Measurements from ENCODE around the gene SLC35A4. TPM values are rescaled to one million over a fixed set of nuclear protein-coding genes. Genes with fewer than 3 reads are reported as not detected.

SLC35A4 gene
- total and polyA plus RNA-seq, 3 donors from 2014 or later: 84.3 to 105 (median 97.0) TPM

DNA sequence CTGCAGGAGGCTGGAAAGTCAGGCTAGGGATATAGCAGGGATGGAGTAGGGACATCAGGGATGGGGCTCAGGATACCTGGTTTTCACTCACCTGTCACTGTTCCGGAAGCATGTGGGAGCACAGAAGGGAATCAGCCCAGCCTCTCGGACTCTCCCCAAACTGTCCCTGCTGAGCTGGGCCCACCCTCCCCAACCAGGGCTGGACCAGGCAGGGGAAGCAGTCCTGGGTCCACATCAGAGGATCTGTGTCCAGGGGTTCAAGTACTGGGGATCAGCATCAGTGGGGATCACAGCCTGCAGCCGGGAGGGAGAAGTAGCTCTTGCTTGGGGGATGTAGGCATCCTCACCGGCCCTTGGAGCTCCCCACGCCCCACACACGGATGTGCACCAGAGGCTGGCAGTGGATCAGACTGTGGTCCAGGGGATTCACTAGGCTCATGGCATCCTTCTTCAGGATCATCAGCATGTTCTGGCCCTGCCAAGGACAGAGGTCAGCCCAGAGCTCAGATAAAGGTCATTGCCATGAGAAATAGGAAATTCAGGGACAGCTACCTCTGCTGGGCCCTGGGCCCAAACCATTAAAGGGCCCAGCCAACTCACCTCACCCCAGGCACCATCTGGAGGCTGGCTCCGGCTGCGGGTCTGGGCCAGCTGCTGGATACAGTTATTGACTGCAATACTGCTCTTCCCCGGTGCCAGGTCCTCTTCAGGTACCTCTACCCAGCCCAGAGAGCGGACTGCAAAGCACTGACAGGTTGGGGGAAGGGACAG, 2.7 kb upstream of the SLC35A4 start:
- no peak for DNase-seq
- H3K27ac ChIP-seq: no peak overlapping the region
- H3K27me3 ChIP-seq: no peaks in the 10 kb centered on the region
- no peaks in the 10 kb centered on the region for H3K9me3 ChIP-seq
- no peak overlapping the region for H3K4me3 ChIP-seq
- TF ChIP-seq POLR2A (IDR thresholded peaks at IDR 0.05): no peak
- TF ChIP-seq, protein P1, sequence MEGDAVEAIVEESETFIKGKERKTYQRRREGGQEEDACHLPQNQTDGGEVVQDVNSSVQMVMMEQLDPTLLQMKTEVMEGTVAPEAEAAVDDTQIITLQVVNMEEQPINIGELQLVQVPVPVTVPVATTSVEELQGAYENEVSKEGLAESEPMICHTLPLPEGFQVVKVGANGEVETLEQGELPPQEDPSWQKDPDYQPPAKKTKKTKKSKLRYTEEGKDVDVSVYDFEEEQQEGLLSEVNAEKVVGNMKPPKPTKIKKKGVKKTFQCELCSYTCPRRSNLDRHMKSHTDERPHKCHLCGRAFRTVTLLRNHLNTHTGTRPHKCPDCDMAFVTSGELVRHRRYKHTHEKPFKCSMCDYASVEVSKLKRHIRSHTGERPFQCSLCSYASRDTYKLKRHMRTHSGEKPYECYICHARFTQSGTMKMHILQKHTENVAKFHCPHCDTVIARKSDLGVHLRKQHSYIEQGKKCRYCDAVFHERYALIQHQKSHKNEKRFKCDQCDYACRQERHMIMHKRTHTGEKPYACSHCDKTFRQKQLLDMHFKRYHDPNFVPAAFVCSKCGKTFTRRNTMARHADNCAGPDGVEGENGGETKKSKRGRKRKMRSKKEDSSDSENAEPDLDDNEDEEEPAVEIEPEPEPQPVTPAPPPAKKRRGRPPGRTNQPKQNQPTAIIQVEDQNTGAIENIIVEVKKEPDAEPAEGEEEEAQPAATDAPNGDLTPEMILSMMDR (IDR thresholded peaks at IDR 0.05): no peak
- no peaks in the 10 kb centered on the region for H3K36me3 ChIP-seq (ENCODE audit: low read depth, missing control alignments)
- intact Hi-C loops (cut with DNase I; ENCODE audit: low total_unique reads): no loop called here
- peaks cover 30% of the 10 kb centered on the region for H3K4me1 ChIP-seq
- WGBS, 2 donors: 88 to 91% methylated on average over 8 to 10 of the region's 10 CpGs

DNA sequence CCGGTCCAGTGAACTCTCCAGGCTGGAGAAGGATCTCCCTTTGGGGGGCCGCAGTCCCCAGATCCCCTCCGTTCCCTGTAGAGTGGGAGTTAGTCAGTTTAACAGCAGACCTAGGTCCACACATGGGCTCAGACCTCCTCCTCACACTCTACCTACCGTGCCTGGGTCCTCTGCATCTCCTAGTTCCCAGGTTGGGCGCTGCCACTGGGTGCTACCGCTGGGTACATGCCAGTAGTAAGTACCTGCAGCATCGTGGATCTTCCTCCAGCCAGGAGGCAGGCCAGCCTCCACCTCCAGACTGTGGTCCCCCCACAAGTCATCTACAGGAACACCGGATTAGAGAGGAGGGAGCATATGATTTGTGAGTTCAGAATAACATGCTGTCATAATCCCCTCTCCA, 1.0 kb upstream of the SLC35A4 start:
- Histone ChIP-seq H3K4me1 (peaks cover 23% of the 10 kb centered on the region), H3K9me3 (no peaks in the 10 kb centered on the region), H3K27ac (peak overlapping the region; percentile 86 to 93), H3K36me3 (ENCODE audit: low read depth, missing control alignments) (no peaks in the 10 kb centered on the region), H3K4me3 (peak overlapping the region; percentile 61 to 76), H3K27me3 (no peaks in the 10 kb centered on the region)
- WGBS, 2 donors: 37 to 43% methylated on average over 8 of the region's 8 CpGs
- intact Hi-C loops (cut with DNase I; ENCODE audit: low total_unique reads): no loop called here
- no peak for DNase-seq
- no peak for TF ChIP-seq POLR2A (IDR thresholded peaks at IDR 0.05)
- TF ChIP-seq, protein P1 (IDR thresholded peaks at IDR 0.05): no peak

DNA sequence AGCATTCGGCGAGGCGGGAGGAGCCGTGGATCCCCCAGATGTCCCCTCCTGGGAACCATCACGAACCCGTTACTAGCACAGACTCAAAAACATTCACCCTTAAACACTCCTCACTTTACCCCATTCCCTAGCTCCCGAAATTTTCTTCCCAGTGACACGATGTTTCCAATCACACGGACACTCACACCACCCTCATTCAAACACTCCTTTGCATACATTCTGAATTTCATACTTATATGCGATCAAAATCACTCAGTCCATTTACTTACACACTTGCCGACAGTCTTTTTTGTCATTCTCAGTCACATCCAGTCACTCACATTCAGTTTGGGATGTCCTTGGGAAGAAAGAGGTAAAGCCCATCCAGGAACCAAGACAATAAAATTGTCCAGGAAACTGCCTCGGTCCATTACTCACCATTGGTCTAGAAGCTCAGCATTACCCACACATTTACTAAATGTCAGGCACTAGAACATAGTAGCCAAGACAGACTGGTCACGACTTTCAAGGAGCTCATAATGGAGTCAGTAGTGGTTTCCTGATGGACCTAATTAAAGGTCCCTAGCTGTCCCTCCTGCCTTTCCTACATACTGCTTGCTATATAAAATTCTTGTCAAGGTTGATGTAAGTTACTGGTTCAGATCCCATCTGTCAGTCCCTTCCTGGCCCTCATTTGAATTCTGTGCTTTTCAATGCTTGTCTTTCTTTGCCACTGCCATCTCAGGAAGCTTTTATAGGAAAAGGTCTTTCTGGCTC, 574 bp downstream of the SLC35A4 start:
- Histone ChIP-seq H3K4me1 (peaks cover 36% of the 10 kb centered on the region), H3K9me3 (no peaks in the 10 kb centered on the region), H3K27me3 (no peaks in the 10 kb centered on the region), H3K36me3 (ENCODE audit: low read depth, missing control alignments) (no peaks in the 10 kb centered on the region), H3K27ac (peak overlapping the region; percentile 86 to 93), H3K4me3 (peak overlapping the region; percentile 61 to 76)
- intact Hi-C loops (cut with DNase I; ENCODE audit: low total_unique reads): no loop called here
- TF ChIP-seq, protein P1 (IDR thresholded peaks at IDR 0.05): no peak
- TF ChIP-seq POLR2A (IDR thresholded peaks at IDR 0.05): no peak
- DNase-seq: no peak
- 2 to 4% methylated on average over 13 of the region's 13 CpGs for WGBS, 2 donors

DNA sequence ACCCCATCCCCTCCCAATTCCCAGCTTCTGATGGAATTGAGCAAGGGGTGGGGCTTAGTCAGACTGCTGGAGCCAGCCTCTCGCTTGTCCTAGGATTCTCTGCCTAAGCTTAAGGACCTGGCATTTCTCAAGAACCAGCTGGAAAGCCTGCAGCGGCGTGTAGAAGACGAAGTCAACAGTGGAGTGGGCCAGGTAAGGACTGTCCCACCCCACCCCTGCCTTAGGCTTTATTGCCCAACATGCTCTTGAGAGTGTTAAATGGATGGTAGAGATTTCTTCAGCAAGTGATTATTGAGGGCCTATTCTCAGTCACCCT, 1.1 kb downstream of the SLC35A4 start:
- WGBS, 2 donors: 52 to 67% methylated on average over 4 of the region's 4 CpGs
- Histone ChIP-seq H3K4me3 (peak overlapping the region in 1 of 2 donors; percentile 76), H3K27me3 (no peaks in the 10 kb centered on the region), H3K27ac (peak overlapping the region; percentile 86 to 93), H3K9me3 (no peaks in the 10 kb centered on the region), H3K36me3 (ENCODE audit: low read depth, missing control alignments) (no peaks in the 10 kb centered on the region), H3K4me1 (peaks cover 38% of the 10 kb centered on the region)
- TF ChIP-seq, protein P1 (IDR thresholded peaks at IDR 0.05): no peak
- no peak for TF ChIP-seq POLR2A (IDR thresholded peaks at IDR 0.05)
- no peak for DNase-seq
- intact Hi-C loops (cut with DNase I; ENCODE audit: low total_unique reads): no loop called here

Data from testis (tissue), 3 donors.